Ectodermal cell (in vitro differentiated cells): Measurements from ENCODE around the gene COL18A1.

ENCODE experiments used
- H3K27ac ChIP-seq: 2 replicates; pipeline ENCODE4 v1.7.0; 2013; ENCODE audit warnings: mild to moderate bottlenecking, low read depth, low read length; ENCODE audit not compliant: insufficient read depth, poor library complexity, severe bottlenecking
- H3K27me3 ChIP-seq: 2 replicates; pipeline ENCODE4 v1.7.0; 2013; ENCODE audit warnings: mild to moderate bottlenecking, low read length; ENCODE audit not compliant: insufficient read depth, control insufficient read depth, poor library complexity, severe bottlenecking
- H3K36me3 ChIP-seq: one replicate; pipeline ENCODE4 v1.7.0; 2013; ENCODE audit warnings: low read length; ENCODE audit not compliant: control insufficient read depth, insufficient read depth
- H3K4me1 ChIP-seq: one replicate; pipeline ENCODE4 v1.7.0; 2013; ENCODE audit warnings: low read length; ENCODE audit not compliant: control insufficient read depth, insufficient read depth
- H3K4me3 ChIP-seq: 2 replicates; pipeline ENCODE4 v1.7.0; 2013; ENCODE audit warnings: low read depth, low read length, control low read depth; ENCODE audit not compliant: insufficient read depth
- H3K9me3 ChIP-seq: 2 replicates; pipeline ENCODE4 v1.7.0; 2013; ENCODE audit warnings: mild to moderate bottlenecking, low read length, moderate library complexity; ENCODE audit not compliant: control insufficient read depth
- WGBS, 2 experiments: methylation state at CpG; one replicate each; pipeline ENCODE4 v1.1.7; 2013; ENCODE audit warnings: missing lambda C conversion rate in 2 of 2; 5-methylcytosine and 5-hydroxymethylcytosine counted together

Gene COL18A1

DNA sequence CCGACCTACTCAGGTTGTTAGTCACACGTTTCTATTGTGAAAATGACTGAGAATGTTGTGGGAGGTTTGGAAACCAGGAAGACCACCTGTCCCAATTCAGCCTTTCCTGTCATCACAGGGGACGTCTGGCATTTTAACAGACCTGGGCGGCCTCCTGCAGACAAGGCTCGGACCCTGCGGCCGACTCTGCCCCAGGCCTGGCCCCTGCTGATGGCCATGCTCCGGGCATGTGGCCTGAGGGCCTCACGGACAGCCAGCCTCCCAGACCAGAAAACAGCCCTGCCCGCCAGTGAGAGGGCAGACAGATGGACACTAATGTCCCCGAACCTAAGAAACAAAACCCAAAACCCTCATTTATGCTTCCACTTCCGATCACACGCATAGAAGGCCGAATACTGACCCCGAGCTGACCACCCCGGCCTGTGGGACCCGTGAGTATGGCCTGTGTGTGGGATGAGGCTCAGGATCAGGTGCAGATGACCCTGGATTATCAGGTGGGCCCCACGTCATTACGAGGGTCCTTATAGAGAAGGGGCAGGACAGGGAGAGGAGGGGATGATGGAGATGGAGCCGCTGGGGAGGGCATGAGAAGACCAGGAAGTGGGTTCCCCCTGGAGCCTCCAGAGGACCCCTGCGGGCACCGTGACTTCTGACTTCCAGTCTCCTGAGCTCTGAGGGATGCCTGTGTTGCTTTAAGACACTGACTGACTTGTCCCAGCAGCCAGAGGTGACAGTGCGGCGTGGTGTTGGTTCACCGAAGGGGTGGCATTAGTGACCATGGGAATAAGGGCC, 9.6 kb downstream of the COL18A1 start:
- 91 to 94% methylated on average over 25 of the region's 25 CpGs for WGBS, 2 experiments
- Histone ChIP-seq H3K4me3 (no peak overlapping the region), H3K4me1 (peaks cover 53% of the 10 kb centered on the region), H3K27me3 (no peaks in the 10 kb centered on the region), H3K36me3 (no peaks in the 10 kb centered on the region), H3K9me3 (no peaks in the 10 kb centered on the region), H3K27ac (no peak overlapping the region)

DNA sequence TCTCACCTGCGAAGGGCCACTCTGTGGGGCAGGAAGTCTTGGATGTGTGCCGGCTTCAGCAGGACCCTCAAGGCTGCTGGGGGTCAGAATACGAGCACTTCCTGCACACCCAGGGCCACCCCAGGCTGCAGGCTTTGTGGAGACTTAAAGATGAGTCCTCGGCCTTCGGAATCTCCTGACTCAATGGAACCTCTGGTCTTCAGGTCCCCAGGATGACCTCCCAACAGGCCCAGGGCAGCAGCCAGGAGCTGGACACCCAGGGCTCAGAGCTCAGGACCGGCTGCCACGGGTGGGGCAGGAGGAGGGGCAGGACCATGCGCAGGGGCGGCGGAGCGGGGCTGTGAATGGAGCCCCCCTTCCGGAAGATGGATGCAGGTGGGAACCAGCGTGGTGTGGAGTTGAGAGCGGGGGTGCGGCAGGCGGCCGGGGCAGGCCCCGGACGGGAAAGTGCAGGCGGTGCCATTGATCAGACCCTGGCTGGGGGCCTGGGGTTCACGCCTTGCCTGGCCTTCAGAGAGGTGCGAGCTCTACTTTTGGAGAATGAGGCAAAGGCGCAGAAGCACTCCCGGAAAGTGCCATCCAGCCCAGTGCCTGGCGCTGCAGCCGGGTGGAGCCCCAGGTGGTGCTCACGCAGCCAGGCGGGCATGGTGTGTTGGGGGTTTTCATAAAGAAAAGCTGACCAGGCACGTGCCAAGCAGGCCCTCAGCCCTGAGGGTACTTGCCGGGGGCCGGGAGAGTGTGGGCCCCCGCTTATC, 10.4 kb downstream of the COL18A1 start:
- no peaks in the 10 kb centered on the region for H3K36me3 ChIP-seq
- no peak overlapping the region for H3K4me3 ChIP-seq
- peaks cover 55% of the 10 kb centered on the region for H3K4me1 ChIP-seq
- no peaks in the 10 kb centered on the region for H3K27me3 ChIP-seq
- H3K9me3 ChIP-seq: no peaks in the 10 kb centered on the region
- H3K27ac ChIP-seq: no peak overlapping the region
- WGBS, 2 experiments: 91 to 92% methylated on average over 32 of the region's 32 CpGs

DNA sequence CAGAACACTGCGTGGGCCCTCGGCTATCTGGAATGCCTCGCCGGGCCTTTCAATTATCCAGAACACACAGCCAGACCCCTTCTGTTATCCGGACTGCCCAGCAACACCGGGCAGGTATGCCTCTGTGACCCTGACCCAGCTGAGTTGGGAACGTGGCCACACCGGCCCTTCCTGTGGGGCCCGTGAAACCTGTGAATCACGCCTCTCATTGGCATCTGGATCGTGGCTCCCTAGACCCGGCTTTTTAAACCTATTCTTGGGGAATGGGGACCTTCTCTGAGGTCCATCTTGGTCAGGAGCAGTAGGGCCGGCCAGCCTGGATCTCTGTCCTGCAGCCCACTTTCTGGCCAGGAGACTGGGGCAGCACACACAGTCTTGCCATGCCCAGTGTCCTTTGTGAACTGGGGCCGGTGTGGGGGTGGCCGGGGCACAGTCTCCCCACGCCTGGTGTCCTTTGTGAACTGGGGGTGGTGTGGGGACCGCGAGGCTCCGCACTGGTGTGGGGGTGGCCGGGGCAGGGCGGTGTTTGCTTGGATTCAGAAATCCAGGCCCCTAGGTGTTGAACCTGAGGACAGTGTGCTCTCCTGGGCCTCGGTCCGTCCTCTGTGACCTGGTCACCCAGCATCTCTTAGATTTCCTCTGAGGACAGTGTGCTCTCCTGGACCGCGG, 11.1 kb downstream of the COL18A1 start:
- WGBS, 2 experiments: 90 to 91% methylated on average over 25 of the region's 25 CpGs
- Histone ChIP-seq H3K4me1 (peaks cover 55% of the 10 kb centered on the region), H3K9me3 (no peaks in the 10 kb centered on the region)

DNA sequence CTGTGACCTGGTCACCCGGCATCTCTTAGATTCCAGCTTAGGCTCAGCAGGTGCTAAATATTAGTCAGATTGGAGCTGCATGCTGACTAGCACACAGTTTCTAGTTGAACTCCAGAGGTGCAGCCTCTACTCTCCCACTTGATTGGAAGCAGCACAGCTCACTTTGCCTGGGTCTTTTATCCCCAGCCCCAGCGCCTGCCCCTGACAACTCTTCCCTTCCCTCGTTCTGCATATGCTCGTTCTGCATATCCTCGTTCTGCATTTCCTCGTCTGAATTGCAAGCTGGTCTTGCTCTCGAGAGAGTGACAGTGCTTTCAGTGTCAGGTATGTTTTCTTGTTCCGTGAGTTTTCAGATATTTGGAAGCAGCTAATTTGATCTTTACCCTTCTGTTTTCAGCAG, 11.7 kb downstream of the COL18A1 start:
- peaks cover 56% of the 10 kb centered on the region for H3K4me1 ChIP-seq
- WGBS, 2 experiments: 51 to 56% methylated on average over 8 of the region's 8 CpGs

More for the DNA sequence above, 11.1 kb downstream of the COL18A1 start:
- H3K27ac ChIP-seq: no peak overlapping the region
- H3K4me3 ChIP-seq: no peak overlapping the region
- no peaks in the 10 kb centered on the region for H3K27me3 ChIP-seq
- H3K36me3 ChIP-seq: no peaks in the 10 kb centered on the region

DNA sequence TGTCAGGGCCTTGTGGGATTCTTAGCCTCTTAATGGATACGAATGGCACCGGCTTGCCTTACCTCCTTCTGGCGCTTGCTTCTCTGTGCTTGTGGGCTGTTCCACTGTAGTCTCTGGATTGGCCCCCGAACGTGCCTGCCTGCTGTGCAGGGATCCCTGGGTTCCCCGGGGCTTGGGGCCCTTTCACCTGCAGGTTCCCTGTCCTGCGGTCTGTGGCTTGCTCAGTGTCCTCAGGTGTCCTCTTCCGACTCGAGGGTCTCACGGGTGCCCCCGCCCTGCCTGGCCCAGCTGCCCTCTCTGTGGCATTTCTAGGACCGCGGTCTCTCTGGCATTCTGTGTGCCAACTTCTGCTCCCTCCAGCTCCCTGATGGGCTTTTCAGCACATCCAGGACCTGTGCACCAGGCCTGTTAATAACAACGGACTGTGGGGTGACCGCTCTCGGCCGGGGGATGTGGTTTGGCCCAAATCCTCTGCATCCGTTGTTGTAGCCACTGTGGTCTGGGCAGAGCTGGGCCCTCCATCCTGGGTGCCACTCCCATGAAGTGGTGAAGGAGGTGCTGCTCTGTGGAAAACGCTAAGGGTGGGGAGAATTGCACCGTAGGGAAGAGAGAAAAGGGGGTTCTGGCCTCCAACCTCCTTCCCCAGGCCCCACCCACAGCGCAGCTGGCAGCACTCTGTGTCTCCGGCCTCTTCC, 12.4 kb downstream of the COL18A1 start:
- H3K4me3 ChIP-seq: no peak overlapping the region
- no peaks in the 10 kb centered on the region for H3K27me3 ChIP-seq
- H3K9me3 ChIP-seq: no peaks in the 10 kb centered on the region
- WGBS, 2 experiments: 90 to 91% methylated on average over 22 of the region's 22 CpGs
- no peaks in the 10 kb centered on the region for H3K36me3 ChIP-seq
- peaks cover 56% of the 10 kb centered on the region for H3K4me1 ChIP-seq
- no peak overlapping the region for H3K27ac ChIP-seq

More for the DNA sequence above, 11.7 kb downstream of the COL18A1 start:
- H3K4me3 ChIP-seq: no peak overlapping the region
- no peak overlapping the region for H3K27ac ChIP-seq
- no peaks in the 10 kb centered on the region for H3K36me3 ChIP-seq
- H3K9me3 ChIP-seq: no peaks in the 10 kb centered on the region
- no peaks in the 10 kb centered on the region for H3K27me3 ChIP-seq

DNA sequence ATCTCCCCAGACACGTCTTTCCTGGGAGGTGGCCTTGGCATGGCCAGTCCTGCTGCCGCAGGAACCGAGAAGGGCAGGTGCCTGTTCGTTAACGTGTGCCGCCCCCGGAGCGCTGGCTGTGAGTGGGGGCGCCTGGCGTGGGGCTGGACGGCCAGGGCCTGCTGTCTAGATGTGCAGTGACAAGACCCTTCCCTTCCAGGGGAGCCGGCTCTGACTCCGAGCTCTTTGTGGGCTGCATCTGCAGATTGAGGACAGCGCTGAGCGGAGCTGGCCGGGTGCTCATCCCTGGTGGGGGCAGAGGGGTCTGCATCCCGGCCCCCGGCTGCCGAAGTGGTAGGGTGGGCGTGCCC, 13.0 kb downstream of the COL18A1 start:
- H3K4me1 ChIP-seq: peaks cover 50% of the 10 kb centered on the region
- no peaks in the 10 kb centered on the region for H3K27me3 ChIP-seq
- no peak overlapping the region for H3K27ac ChIP-seq
- H3K4me3 ChIP-seq: no peak overlapping the region
- no peaks in the 10 kb centered on the region for H3K36me3 ChIP-seq
- no peaks in the 10 kb centered on the region for H3K9me3 ChIP-seq
- 93 to 94% methylated on average over 20 of the region's 20 CpGs for WGBS, 2 experiments

DNA sequence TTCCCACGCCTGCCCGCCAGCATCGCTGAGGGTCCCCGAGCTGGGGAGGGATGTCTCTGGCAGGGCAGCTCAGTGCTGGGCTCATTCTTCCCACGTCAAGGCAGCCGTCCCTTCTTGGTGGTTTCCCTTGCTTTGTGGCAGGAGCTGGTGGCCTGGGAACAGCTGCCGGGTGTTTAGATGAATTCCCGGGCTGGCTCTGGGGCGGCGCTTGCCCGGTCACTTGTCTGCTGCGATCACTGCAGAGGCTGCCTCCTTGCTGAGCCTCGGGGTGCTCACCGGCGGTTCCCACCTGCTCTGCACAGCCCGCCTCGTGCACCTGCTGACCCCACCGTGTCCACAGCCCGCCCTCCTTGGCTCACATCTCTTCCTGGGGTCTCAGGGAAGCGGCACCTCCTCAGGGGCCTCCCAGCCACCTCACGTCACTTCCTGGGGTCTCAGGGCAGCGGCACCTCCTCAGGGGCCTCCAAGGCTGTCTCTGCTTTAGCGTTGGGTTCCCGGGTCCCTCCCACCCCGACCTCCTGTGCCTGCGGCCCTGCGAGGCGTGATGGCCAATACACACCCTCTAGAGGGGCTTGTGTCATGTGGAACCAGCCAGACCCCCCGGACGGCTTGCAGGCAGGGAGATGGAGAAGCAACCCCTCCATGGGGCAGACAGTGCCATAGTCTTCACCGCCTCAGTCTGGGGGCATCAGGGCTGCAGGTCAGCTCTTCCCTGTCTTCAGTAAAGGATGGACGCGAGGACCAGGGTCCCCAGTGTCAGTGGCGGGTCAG, 13.5 kb downstream of the COL18A1 start:
- no peaks in the 10 kb centered on the region for H3K9me3 ChIP-seq
- no peaks in the 10 kb centered on the region for H3K36me3 ChIP-seq
- H3K4me3 ChIP-seq: no peak overlapping the region
- H3K27ac ChIP-seq: no peak overlapping the region
- WGBS, 2 experiments: 89 to 90% methylated on average over 34 of the region's 34 CpGs
- no peaks in the 10 kb centered on the region for H3K27me3 ChIP-seq
- H3K4me1 ChIP-seq: peaks cover 45% of the 10 kb centered on the region

DNA sequence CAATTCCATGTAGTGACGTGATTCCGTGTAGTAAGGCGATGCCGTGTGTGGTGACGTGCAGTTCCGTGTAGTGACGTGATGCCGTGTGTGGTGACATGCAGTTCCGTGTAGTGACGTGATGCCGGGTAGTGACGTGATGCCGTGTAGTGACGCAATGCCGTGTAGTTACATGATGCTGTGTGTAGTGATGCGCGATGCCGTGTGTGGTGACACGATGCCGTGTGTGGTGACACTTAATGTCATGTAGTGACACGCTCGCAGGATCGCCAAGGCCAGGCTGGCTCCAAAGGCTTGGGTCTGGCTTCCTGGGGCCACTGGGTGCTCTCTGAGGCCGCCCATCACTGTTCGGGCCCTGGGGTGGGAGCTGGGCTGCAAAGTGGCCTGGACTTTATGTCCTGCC, 14.2 kb downstream of the COL18A1 start:
- H3K27me3 ChIP-seq: no peaks in the 10 kb centered on the region
- 95 to 96% methylated on average over 25 of the region's 25 CpGs for WGBS, 2 experiments
- H3K27ac ChIP-seq: no peak overlapping the region
- no peak overlapping the region for H3K4me3 ChIP-seq
- no peaks in the 10 kb centered on the region for H3K9me3 ChIP-seq
- peaks cover 43% of the 10 kb centered on the region for H3K4me1 ChIP-seq
- H3K36me3 ChIP-seq: no peaks in the 10 kb centered on the region
